ENCODE measurements around the gene CRIP1. TPM values are rescaled to one million over a fixed set of nuclear protein-coding genes. Genes with fewer than 3 reads are reported as not detected.

Gene CRIP1
- total and polyA plus RNA-seq, 10 of the 15 experiments (the other 5 are each of a cell fraction or from before 2014, with no cell fraction given) = 66.8 to 259 (median 154) TPM

- TF ChIP-seq IRF3 (IDR thresholded peaks at IDR 0.05) = no peak
- no peak for TF ChIP-seq BCLAF1 (IDR thresholded peaks at IDR 0.05)
- no peak for TF ChIP-seq CUX1 (IDR thresholded peaks at IDR 0.05; ENCODE audit: insufficient replicate concordance, low read depth, low read length)
- no peak for TF ChIP-seq IRF4 (IDR thresholded peaks at IDR 0.05; ENCODE audit: low read depth, low read length)
- TF ChIP-seq EED (IDR thresholded peaks at IDR 0.05; ENCODE audit: low read depth) = no peak
- TF ChIP-seq FOS (IDR thresholded peaks at IDR 0.05; ENCODE audit: borderline replicate concordance, extremely low read depth, insufficient read length) = no peak
- no peak for TF ChIP-seq FOXM1 (IDR thresholded peaks at IDR 0.05; ENCODE audit: low read depth, low read length)
- peak; percentile 78 for TF ChIP-seq IKZF1 (conservative IDR thresholded peaks at IDR 0.05)
- no peak for TF ChIP-seq ZNF24 (IDR thresholded peaks at IDR 0.05)
- TF ChIP-seq TARDBP (IDR thresholded peaks at IDR 0.05; ENCODE audit: borderline replicate concordance) = no peak
- TF ChIP-seq ZZZ3 (IDR thresholded peaks at IDR 0.05; ENCODE audit: control insufficient read depth, insufficient read length, low read depth) = no peak
- peak in 1 of 2 experiments; percentile 1; a peak in 1 of 4 replicates for TF ChIP-seq BHLHE40 (IDR thresholded peaks at IDR 0.05; ENCODE audit: borderline replicate concordance in 1 of 2, low read depth in 2 of 2, low read length in 1 of 2)
- no peak for TF ChIP-seq MTA2 (IDR thresholded peaks at IDR 0.05; ENCODE audit: low read depth)
- 0 out of 2 replicates have a peak, but pooled peaks have one; percentile 23 for TF ChIP-seq ZNF687 (IDR thresholded peaks at IDR 0.05)
- TF ChIP-seq NRF1 (conservative IDR thresholded peaks at IDR 0.05; ENCODE audit: low read depth, low read length) = no peak
- 0 out of 2 replicates have a peak, but pooled peaks have one; percentile 43 for TF ChIP-seq NBN (IDR thresholded peaks at IDR 0.05)
- no peak for TF ChIP-seq CHD1 (IDR thresholded peaks at IDR 0.05; ENCODE audit: low read depth, low read length)
- TF ChIP-seq MTA3 (IDR thresholded peaks at IDR 0.05; ENCODE audit: borderline replicate concordance, low read length) = no peak
Measured at GRCh38 chr14:105487449-105487985, 831 bp downstream of the CRIP1 start (continued).

All from GM12878 (cell line).